Large intestine (tissue), 3 donors: ENCODE data around the gene AGBL1. TPM values are rescaled to one million over a fixed set of nuclear protein-coding genes. Genes with fewer than 3 reads are reported as not detected.

Experiments used
- DNase-seq, 2 donors: peaks; one replicate each; pipeline versions ENCODE4 v3.0.0 to v3.0.0-alpha.2; 2013
- H3K27ac ChIP-seq: one replicate; pipeline ENCODE4 v1.5.1; 2013; ENCODE audit warnings: low read length
- H3K27me3 ChIP-seq: 2 replicates; pipeline ENCODE4 v1.6.1; 2013; ENCODE audit warnings: low read length; ENCODE audit not compliant: control insufficient read depth, insufficient read depth
- H3K36me3 ChIP-seq: 2 replicates; pipeline ENCODE4 v1.6.1; 2013; ENCODE audit warnings: low read length; ENCODE audit not compliant: control insufficient read depth, insufficient read depth
- H3K4me1 ChIP-seq: one replicate; pipeline ENCODE4 v1.6.1; 2013; ENCODE audit warnings: low read length; ENCODE audit not compliant: control insufficient read depth, insufficient read depth
- H3K4me3 ChIP-seq: one replicate; pipeline ENCODE4 v1.5.1; 2013; ENCODE audit warnings: low read length
- H3K9me3 ChIP-seq: one replicate; pipeline ENCODE4 v1.6.1; 2013; ENCODE audit warnings: mild to moderate bottlenecking, low read depth, low read length, moderate library complexity; ENCODE audit not compliant: control insufficient read depth
- WGBS: methylation state at CpG from one replicate; pipeline ENCODE4 v1.1.5; 2013; ENCODE audit warnings: low lambda C conversion rate; ENCODE audit not compliant: insufficient coverage; 5-methylcytosine and 5-hydroxymethylcytosine counted together
- polyA plus RNA-seq: library from polyadenylated mRNA; unstranded; fragments of 120-200 nt; gene quantifications from one replicate; pipeline ENCODE4 v1.2.1, GENCODE V29; 2013

AGBL1 gene
- polyA plus RNA-seq, 1 donor, result 0.04 TPM

DNA sequence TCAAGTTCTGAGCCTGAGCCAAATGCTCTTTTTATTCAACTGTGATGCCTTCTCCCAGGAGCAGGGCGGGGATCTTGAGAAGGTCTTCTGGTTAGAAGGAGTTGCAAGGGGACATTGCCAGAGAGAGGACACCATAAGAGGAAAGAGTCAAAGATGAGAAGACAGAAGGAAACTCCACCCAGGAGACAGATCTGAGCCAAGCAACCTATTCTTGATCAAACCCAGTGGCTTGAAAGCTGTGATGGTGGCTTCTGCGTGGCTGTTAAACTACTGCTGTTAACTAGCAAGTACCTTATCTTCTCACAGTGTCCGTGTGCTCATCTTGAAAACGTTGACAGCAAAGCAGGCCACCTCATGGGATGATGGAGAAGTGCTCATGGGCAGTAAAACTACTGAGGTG lies 19.8 kb upstream of the AGBL1 start:
- no CpG with 5 or more reads among the region's 4 CpGs for WGBS
- H3K36me3 ChIP-seq, result no peaks in the 10 kb centered on the region
- no peak for DNase-seq
- no peaks in the 10 kb centered on the region for H3K9me3 ChIP-seq
- no peak overlapping the region for H3K4me3 ChIP-seq
- no peaks in the 10 kb centered on the region for H3K27me3 ChIP-seq
- H3K4me1 ChIP-seq, result no peaks in the 10 kb centered on the region
- no peak overlapping the region for H3K27ac ChIP-seq

- WGBS, result 100% methylated on average over 1 of the region's 3 CpGs
- no peak for DNase-seq
Measured at GRCh38 chr15:86060674-86061073, 19.0 kb upstream of the AGBL1 start.

GRCh38 chr15:86061581-86061980 lies 18.1 kb upstream of the AGBL1 start:
- Histone ChIP-seq H3K9me3 (no peaks in the 10 kb centered on the region), H3K36me3 (no peaks in the 10 kb centered on the region), H3K4me3 (no peak overlapping the region), H3K27me3 (no peaks in the 10 kb centered on the region), H3K4me1 (no peaks in the 10 kb centered on the region), H3K27ac (no peak overlapping the region)
- DNase-seq, result no peak
- no CpG with 5 or more reads among the region's 12 CpGs for WGBS

More at GRCh38 chr15:86060674-86061073, 19.0 kb upstream of the AGBL1 start:
- no peaks in the 10 kb centered on the region for H3K27me3 ChIP-seq
- H3K4me3 ChIP-seq, result no peak overlapping the region
- H3K9me3 ChIP-seq, result no peaks in the 10 kb centered on the region
- H3K36me3 ChIP-seq, result no peaks in the 10 kb centered on the region
- H3K4me1 ChIP-seq, result no peaks in the 10 kb centered on the region
- H3K27ac ChIP-seq, result no peak overlapping the region

GRCh38 chr15:86062646-86063243 lies 16.9 kb upstream of the AGBL1 start:
- WGBS, result 94% methylated on average over 3 of the region's 10 CpGs
- no peaks in the 10 kb centered on the region for H3K36me3 ChIP-seq

GRCh38 chr15:86063356-86064095 lies 16.1 kb upstream of the AGBL1 start:
- no peaks in the 10 kb centered on the region for H3K4me1 ChIP-seq
- no peak overlapping the region for H3K4me3 ChIP-seq
- 59% methylated on average over 3 of the region's 13 CpGs for WGBS
- H3K9me3 ChIP-seq, result no peaks in the 10 kb centered on the region
- DNase-seq, result no peak
- H3K27me3 ChIP-seq, result no peaks in the 10 kb centered on the region
- no peaks in the 10 kb centered on the region for H3K36me3 ChIP-seq
- H3K27ac ChIP-seq, result no peak overlapping the region

More at GRCh38 chr15:86062646-86063243, 16.9 kb upstream of the AGBL1 start:
- Histone ChIP-seq H3K27me3 (no peaks in the 10 kb centered on the region), H3K4me1 (no peaks in the 10 kb centered on the region), H3K27ac (no peak overlapping the region), H3K4me3 (no peak overlapping the region), H3K9me3 (no peaks in the 10 kb centered on the region)
- no peak for DNase-seq

- no peaks in the 10 kb centered on the region for H3K4me1 ChIP-seq
- no peaks in the 10 kb centered on the region for H3K9me3 ChIP-seq
- H3K36me3 ChIP-seq, result no peaks in the 10 kb centered on the region
- no peaks in the 10 kb centered on the region for H3K27me3 ChIP-seq
- no peak overlapping the region for H3K27ac ChIP-seq
- no CpG with 5 or more reads among the region's 8 CpGs for WGBS
- DNase-seq, result no peak
- no peak overlapping the region for H3K4me3 ChIP-seq
Measured at GRCh38 chr15:86064326-86064725, 15.3 kb upstream of the AGBL1 start.

DNA sequence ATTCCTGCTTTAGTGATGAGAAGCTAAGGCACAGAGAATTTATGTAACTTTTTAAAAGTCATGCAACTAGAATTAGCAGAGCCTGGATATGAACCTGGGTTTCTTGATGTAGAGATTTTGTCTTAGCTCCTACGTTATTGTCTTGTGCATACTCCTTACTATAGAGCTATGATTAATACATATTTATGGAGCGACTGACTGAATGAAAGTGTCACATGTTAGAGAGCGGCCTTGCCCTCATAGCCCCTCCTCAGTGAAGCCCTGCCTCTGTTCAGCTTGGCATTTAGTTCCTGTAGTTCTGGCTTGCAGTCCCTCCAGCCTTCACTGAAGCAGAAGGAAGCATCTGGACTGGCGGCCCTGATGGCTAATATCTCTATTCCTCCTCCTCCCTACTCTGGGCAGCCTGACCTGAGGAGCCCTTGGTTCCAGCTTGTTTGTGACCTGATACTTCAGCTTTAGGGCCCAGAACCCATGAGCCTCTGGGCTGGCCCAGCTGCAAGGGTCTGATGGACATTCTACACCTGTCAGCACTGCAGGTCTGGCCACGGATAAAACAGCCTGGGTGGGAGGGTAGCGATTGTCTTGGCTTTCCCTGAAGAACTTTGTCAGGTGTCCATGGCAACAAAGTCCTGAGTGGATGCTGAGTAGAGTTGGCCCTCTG lies 13.4 kb upstream of the AGBL1 start:
- no CpG with 5 or more reads among the region's 6 CpGs for WGBS
- no peak overlapping the region for H3K27ac ChIP-seq
- no peaks in the 10 kb centered on the region for H3K4me1 ChIP-seq
- no peaks in the 10 kb centered on the region for H3K9me3 ChIP-seq
- H3K27me3 ChIP-seq, result no peaks in the 10 kb centered on the region
- no peak for DNase-seq
- no peak overlapping the region for H3K4me3 ChIP-seq
- no peaks in the 10 kb centered on the region for H3K36me3 ChIP-seq

- DNase-seq, result no peak
- Histone ChIP-seq H3K27me3 (no peaks in the 10 kb centered on the region), H3K27ac (no peak overlapping the region), H3K4me1 (no peaks in the 10 kb centered on the region), H3K4me3 (no peak overlapping the region), H3K9me3 (no peaks in the 10 kb centered on the region), H3K36me3 (no peaks in the 10 kb centered on the region)
- WGBS, result no CpG with 5 or more reads among the region's 1 CpG
Measured at GRCh38 chr15:86073281-86073680, 6.4 kb upstream of the AGBL1 start.

DNA sequence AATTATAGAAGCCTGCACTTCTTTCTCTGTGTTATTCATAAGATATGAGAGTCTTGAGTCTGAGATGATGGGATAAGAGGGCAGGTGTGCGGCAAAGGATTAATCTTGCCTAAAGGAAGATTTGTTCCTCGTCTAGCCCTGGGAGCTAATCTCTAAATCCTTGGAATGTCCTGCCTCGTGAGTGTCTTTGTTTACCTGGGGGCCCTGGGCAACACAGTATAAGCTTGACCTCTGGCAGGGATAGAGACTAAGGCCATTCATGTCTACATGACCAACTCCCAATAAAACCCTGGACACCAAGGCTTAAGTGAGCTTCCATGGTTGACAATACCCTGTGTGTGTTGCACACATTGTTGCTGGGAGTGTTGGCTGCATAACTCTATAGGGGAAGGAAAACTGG lies 3.2 kb upstream of the AGBL1 start:
- H3K4me1 ChIP-seq, result no peaks in the 10 kb centered on the region
- no peaks in the 10 kb centered on the region for H3K9me3 ChIP-seq
- H3K27ac ChIP-seq, result no peak overlapping the region
- WGBS, result no CpG with 5 or more reads among the region's 3 CpGs
- H3K27me3 ChIP-seq, result no peaks in the 10 kb centered on the region
- no peak overlapping the region for H3K4me3 ChIP-seq
- DNase-seq, result no peak
- H3K36me3 ChIP-seq, result no peaks in the 10 kb centered on the region

DNA sequence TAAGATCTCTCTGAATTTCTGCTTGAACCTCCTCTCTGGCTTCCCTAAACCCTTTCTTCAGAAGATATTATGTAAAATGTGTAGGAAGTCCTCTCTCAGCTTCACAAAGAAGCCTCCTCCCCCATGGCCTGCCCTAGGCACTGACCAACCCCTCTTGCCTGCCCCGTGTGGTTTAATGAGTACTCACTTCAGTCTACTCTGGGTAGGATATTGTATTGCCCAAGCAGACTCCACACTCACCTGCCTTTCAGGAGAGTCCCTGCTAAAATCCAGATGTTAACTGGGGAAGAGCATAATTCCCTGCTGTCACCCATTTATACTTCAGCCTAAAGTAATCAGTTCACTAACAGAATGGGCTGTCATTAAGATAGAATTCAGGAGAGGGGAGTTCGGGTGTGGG lies 2.6 kb upstream of the AGBL1 start:
- Histone ChIP-seq H3K4me1 (no peaks in the 10 kb centered on the region), H3K27ac (no peak overlapping the region), H3K4me3 (no peak overlapping the region), H3K9me3 (no peaks in the 10 kb centered on the region), H3K36me3 (no peaks in the 10 kb centered on the region), H3K27me3 (no peaks in the 10 kb centered on the region)
- WGBS, result no CpG with 5 or more reads among the region's 2 CpGs
- no peak for DNase-seq
